NCI-H1436 (cell line): ENCODE data around the gene NPIPA1.
"Not testable (repeated sequence)": the region's sequence is repeated elsewhere in the genome, so short reads cannot be mapped to it uniquely, and the experiment has no call there.

ENCODE experiments used
- DNase-seq: peaks from one replicate; lab custom pipeline; 2025; lab: John Stamatoyannopoulos, UW

NPIPA1 gene

GRCh38 chr16:14930246-14930645 is 7.0 kb upstream of the NPIPA1 start:
- DNase-seq, result not testable (repeated sequence)

DNA sequence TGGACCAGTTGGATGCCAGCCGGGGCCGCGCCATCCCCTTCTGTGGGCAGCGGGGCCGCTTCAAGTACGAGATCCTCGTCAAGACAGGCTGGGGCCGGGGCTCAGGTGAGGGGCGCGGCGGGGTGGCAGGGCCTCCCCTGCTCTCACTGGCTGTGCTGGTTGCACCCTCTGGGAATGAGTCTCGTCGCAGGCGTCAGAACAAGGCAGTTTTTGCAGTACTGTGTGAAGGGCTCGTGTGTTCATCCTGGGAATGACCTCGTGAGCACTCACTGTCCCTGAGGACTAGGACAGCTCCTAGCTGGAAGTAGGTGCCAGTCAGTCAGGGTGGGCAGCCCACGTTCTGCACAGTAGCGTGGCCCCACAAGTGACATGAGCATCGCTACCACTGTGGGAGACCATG is 6.3 kb upstream of the NPIPA1 start:
- DNase-seq, result not testable (repeated sequence)

DNA sequence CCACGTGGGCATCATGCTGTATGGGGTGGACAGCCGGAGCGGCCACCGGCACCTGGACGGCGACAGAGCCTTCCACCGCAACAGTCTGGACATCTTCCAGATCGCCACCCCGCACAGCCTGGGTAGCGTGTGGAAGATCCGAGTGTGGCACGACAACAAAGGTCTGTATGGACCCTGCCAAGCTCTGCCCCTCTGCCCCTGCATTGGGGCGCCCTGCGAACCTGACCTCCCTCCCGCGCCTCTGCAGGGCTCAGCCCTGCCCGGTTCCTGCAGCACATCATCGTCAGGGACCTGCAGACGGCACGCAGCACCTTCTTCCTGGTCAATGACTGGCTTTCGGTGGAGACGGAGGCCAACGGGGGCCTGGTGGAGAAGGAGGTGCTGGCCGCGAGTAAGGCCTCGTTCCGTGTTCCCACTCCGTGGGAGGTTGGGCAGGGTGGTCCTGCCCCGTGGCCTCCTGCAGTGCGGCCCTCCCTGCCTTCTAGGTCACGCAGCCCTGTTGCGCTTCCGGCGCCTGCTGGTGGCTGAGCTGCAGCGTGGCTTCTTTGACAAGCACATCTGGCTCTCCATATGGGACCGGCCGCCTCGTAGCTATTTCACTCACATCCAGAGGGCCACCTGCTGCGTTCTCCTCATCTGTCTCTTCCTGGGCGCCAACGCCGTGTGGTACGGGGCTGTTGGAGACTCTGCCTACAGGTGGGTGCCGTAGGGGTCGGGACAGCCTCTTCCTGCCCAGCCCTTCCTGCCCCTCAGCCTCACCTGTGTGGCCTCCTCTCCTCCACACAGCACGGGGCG is 4.5 kb upstream of the NPIPA1 start:
- DNase-seq, result not testable (repeated sequence)

DNA sequence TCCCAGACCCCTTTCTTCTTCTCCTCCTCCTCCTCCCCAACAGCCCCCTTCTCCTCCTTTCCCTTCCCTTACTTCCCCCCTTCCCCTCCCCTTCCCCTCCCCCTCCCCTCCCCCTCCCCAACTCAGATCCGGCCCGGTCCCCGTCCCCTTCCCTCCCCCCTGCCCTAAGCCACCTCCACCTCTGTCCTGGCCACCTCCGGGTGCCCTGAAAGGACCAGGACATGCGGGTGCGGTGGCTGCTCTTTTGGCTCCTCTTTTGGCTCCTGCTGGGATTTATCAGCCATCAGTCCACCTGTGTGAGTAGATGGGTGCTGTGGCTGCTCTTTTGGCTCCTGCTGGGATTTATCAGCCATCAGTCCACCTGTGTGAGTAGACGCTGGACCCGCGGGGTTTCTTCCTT is 751 bp downstream of the NPIPA1 start:
- not testable (repeated sequence) for DNase-seq

- not testable (repeated sequence) for DNase-seq
Measured at GRCh38 chr16:14942686-14943085, 5.4 kb downstream of the NPIPA1 start.

GRCh38 chr16:14955546-14956231 is 18.4 kb downstream of the NPIPA1 start:
- DNase-seq, result no peak

- no peak for DNase-seq
Measured at GRCh38 chr16:14957576-14958322, 20.5 kb downstream of the NPIPA1 start.

DNA sequence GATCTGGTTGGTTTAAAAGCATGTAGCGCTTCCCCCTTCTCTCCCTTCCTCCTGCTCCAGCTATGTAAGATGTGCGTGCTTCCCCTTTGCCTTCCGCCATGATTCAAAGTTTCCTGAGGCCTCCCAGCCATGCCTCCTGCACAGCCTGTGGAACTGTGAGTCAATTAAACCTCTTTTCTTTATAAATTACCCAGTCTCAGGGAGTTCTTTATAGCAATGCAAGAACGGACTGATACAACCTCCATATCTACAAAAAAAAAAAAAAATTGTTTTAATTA is 21.0 kb downstream of the NPIPA1 start:
- DNase-seq, result no peak

GRCh38 chr16:14958970-14959369 is 21.7 kb downstream of the NPIPA1 start:
- no peak for DNase-seq

DNA sequence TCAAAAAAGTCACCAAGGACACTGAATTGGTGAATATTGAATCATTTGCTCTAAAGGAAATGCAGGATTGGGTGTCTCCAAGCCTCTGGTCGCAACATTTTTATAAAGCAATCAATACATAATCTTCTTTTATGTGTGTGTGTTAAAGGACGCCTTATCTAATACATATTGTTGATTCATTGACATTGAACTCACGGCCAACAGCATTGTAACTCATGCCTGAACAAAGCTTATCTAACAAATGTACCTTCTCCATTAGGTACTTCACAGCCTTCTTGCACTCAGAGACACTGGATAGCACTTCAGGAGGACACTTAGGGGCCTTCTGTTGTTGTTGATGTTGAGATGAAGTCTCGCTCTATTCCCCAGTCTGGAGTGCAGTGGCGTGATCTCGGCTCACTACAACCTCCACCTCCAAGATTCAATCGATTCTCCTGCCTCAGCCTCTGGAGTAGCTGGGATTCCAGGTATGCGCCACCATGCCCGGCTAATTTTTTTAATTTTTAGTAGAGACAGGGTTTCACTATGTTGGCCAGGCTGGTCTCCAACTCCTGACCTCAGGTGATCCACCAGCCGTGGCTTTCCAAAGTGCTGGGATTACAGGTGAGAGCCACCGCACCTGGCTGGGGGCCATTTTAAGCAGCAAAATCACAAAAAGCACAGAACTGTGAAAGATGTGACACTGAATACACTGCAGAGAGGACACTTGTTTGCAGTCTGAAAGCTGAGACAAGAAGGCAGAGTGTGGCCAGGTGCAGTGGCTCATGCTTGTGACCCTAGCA is 24.4 kb downstream of the NPIPA1 start:
- DNase-seq, result no peak

DNA sequence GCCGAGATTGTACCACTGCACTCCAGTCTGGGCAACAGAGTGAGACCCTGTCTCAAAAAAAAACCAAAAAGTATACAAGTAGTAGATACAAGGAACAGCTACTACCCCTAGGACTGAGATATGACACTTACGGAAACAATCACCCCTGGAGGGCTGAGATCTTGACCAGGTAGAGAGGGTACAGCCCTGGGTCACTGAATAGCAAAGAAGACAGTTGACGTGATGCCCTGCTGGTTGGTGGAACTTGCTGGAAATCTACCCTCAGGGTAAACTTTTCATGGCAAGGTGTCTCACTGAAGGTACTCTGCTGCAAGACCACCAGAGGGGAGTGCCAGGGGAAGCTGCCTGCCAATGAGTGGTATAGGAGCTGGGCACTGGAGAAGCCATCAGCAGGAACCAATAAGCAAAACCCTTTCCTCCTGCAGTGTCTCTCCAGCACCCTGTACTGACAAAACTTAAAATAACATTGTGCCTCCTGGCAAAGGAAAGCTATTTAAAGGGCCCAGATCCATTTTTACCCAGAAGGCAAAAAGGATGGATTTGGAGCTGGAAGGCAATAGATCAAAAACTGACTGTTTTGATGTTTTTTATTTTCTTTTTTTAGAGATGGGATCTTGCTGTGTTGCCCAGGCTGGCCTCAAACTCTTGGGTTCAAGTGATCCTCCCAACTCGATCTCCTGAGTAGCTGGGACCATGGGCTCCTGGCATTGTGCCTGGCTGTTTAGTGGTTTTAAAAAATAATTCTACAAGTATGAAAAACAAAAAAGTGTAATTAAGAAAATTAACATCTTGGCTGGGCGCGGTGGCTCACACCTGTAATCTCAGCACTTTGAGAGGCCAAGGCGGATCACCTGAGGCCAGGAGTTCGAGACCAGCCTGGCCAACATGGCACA is 26.3 kb downstream of the NPIPA1 start:
- DNase-seq, result no peak

DNA sequence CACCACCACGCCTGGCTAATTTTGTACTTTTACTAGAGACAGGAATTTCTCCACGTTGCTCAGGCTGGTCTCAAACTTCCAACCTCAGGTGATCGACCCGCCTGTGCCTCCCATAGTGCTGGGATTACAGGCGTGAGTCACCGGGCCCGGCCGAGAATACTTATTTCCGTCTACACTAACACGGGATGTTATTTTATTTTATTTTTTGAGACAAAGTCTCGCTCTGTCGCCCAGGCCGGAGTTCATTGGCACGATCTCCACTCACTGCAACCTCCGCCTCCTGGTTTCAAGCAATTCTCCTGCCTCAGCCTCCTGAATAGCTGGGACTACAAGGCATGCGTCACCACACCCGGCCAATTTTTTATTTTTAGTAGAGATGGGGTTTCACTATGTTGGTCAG is 28.1 kb downstream of the NPIPA1 start:
- no peak for DNase-seq

DNA sequence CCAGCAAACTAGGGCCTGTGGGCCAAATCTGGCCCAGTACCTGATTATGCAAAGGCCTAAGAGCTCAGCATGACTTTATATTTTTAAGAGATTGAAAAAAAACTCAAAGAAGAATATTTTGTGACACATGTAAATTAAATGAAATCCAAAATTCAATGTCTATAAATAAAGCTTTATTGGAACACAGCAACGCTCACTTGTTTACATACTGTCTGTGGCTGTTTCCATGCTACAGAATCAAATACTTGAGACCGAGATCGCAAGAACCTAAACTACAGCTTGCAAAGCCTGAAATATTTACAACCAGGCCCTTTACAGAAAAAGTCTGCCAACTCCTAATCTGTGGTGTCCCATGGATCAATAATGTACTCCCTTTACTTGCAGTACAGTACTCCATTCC is 32.6 kb downstream of the NPIPA1 start:
- not testable (repeated sequence) for DNase-seq

GRCh38 chr16:14971621-14972228 is 34.5 kb downstream of the NPIPA1 start:
- not testable (repeated sequence) for DNase-seq

GRCh38 chr16:14973785-14974322 is 36.6 kb downstream of the NPIPA1 start:
- DNase-seq, result not testable (repeated sequence)

DNA sequence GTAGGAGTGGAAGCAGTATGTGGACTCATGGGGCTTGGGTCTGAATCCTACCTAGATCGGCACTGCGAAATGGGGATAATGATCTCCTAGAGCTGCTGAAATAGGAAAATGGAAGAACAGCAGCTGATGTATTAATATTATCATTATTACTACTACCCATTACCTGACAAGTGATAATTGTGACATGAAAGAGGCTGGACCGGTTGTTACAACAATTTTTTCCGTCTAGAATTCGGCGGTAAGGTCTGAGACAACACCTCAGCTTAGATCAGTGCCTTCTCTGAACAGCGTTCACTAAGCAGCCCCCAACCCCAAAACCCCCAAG is 37.0 kb downstream of the NPIPA1 start:
- DNase-seq, result not testable (repeated sequence)

DNA sequence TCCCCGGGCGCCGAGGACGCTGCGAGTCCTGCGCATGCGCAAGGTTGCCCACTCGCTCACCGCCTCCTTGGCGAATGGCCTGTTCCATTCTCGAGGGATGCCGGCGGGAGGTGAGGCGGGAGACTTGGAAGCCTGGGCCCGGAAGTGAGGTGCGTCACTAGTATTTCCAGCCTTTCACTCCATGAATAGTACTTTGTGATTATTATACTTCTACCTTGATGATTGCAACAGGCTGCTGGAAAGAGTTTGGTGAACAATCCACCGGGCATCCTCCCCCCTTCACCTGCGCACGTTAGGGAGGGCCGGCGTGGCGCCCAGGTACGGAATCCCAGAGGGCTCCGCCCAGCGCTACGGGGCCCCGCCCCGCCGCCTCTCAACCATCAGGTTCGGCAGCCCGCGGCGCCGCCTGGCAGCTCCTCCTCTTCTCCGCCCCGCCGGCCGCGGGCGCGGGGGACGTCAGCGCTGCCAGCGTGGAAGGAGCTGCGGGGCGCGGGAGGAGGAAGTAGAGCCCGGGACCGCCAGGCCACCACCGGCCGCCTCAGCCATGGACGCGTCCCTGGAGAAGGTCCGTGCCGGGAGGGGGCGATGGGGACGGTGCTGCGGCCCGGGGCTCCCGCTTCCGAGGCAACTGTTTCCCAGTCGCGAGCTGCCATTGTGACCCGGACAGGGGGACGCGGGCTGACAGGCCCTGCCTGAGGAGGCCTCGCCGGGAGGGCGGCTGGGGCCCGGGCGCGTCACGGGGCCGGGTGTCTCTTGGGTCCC is 37.6 kb downstream of the NPIPA1 start, which contains the start of gene PDXDC1:
Gene PDXDC1, plus strand, starts transcription at position 371 of the 762 bp plus-strand sequence. Its CDS starts 174 bp downstream, at position 545.
- DNase-seq, result peak; percentile 95

- DNase-seq, result peak; percentile 29
Measured at GRCh38 chr16:14975418-14976194, 38.4 kb downstream of the NPIPA1 start.
